Fibroblast of lung (primary cell): ENCODE results near the gene PRDM16.

Experiments used
- CTCF ChIP-seq, 2 donors: IDR thresholded peaks in 1 of 2; conservative IDR thresholded peaks in 1 of 2; 1 replicate in 1 of 2; 2 replicates in 1 of 2; pipeline ENCODE4 v1.5.1; 2011 to 2012; ENCODE audit warnings: low read length in 2 of 2, control low read depth in 1 of 2, inconsistent platforms in 1 of 2, low read depth in 1 of 2, mild to moderate bottlenecking in 1 of 2
- EZH2 ChIP-seq: IDR thresholded peaks from 2 replicates; pipeline ENCODE4 v1.5.1; 2012; ENCODE audit warnings: low read length, control low read depth, mild to moderate bottlenecking; ENCODE audit errors: missing control alignments

GRCh38 chr1:3465091-3465934 is 396.3 kb downstream of the PRDM16 start:
- TF ChIP-seq CTCF (conservative IDR thresholded peaks at IDR 0.05 in 1 of 2, IDR thresholded peaks at IDR 0.05 in 1 of 2; ENCODE audit: low read depth in 1 of 2, low read length in 2 of 2), result no peak
- TF ChIP-seq EZH2, result no peak
